HG03025 (cell line): ENCODE measurements around the gene DNAJA4.

Source experiments
- ATAC-seq: cut with Tn5 transposase; IDR thresholded peaks from one replicate; pipeline ENCODE4 v1.9.1; 2021; ENCODE audit warnings: mild to moderate bottlenecking, moderate library complexity; ENCODE audit not compliant: unreplicated experiment, low FRiP score

Gene DNAJA4

DNA sequence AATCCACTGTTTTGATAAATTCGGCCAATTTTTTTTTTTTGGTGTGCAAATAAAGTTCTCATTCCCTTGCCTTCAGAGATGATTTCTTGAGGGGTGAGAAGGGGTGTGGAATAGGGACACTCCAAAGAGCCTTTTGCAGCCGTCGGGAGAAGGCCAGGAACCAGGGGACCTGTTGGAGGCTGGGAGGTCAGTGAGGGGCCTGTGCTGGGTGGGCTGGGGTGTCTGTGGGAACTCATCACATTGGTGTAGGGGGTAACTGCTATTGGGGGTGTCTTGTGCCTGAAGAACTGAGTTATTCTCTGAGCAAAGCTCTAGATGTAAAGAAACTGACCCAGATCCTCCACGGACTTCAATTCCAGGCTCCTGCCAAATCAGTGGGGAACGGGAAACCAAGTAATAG is 48.6 kb downstream of the DNAJA4 start:
- no peak for ATAC-seq

DNA sequence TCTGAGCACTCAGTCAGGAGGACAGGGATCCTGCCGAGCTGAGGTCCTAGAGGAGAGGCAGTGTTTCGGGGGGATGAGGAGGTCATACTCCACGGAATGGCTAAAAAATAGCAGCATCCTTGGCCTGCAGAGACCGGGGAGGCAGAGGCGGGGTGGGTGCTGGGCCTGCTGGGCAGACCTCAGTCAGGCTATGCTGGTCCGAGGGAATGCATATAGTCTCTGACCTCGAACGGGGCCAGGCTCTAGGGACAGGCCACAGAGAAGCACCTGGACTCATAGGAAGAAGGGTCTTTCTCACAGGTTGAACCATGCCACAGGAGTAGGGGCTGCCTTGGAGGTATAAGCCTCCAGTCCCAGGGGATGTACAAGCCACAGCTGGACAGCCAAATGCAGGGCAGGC is 49.0 kb downstream of the DNAJA4 start:
- no peak for ATAC-seq

DNA sequence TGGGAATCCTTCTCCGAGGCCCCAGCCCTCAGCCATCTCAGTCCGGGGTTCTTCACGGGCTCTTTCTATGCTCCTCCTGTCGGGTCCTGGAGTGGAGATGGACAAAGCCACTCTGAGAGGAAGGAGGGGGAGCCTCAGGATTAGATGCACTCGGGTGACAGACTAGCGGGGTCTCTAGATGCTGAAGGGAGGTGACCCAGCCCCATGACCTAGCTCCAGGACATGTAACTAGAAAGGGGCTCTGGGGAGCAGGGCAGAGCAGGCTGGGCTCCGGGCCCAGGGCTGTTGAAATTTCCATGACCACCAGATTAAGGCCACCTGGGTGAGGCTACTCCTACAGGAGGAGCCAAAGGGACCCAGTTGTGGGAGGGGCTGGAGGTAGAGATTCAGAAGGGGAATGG is 49.8 kb downstream of the DNAJA4 start:
- ATAC-seq: no peak

DNA sequence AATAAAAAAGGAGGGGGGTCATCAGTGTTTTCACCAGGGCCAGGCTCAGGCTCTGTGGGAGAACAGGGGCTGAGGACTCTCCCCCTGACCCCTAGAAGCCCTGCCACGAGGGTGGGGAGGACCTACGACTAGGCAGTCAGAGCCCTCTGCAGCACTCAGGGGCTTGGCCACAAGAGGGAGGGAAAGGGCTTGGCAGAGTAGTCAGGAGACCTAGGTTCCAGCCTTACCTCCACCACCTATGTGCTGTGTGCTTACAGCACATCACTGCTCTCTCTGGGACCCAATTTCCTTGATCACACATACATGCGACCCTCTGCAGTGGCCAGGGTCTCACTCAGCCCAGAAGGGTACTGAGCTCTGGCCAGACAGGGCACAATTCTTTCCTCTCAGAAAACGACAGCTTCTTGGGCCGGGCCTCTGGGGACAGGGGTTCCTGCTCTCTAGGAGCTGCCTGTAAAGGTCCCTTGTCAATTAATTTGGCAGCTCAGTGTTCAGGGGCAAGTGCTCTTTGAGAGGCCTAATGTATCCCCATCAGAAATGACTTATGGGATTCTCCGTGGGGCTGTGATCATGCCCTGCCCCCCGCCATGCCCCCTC is 51.4 kb downstream of the DNAJA4 start:
- ATAC-seq: no peak

DNA sequence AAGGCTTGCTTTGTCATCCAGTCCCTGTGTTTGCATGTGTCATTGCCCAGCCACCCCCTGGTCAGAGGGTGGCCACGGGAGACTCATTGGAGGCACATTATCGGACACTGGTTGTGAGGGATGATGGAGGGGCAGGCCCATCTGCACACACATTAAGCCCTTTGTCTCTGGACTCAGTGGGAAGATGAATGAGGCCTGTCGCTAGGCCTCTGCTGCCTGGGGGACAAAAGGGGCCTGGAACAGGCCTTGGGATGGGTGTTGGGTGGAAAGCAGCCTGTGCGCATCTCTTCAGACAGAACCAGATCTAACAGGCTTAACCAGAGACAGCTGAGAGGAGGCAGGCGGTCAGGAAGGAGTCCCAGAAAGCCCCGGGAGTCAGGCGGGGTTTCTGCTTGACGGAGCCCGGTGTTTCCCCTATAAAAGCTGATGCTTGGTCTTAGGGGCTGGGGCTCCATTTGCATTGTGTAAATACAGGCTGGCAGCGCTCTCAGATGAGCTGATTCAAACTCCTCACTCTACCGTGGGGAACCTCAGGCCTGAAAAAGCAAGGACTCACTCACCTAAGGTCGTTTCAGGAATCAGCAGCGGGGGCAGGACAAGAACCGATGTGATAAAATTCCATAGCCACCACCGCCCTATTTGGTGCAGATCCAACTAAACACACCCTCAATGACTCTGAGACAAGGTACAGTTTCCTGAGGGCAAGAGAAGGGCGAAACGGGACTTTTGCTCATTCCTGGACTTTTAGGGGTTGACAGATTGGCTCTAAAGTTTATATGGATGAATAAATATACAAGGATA is 52.1 kb downstream of the DNAJA4 start:
- ATAC-seq: no peak

DNA sequence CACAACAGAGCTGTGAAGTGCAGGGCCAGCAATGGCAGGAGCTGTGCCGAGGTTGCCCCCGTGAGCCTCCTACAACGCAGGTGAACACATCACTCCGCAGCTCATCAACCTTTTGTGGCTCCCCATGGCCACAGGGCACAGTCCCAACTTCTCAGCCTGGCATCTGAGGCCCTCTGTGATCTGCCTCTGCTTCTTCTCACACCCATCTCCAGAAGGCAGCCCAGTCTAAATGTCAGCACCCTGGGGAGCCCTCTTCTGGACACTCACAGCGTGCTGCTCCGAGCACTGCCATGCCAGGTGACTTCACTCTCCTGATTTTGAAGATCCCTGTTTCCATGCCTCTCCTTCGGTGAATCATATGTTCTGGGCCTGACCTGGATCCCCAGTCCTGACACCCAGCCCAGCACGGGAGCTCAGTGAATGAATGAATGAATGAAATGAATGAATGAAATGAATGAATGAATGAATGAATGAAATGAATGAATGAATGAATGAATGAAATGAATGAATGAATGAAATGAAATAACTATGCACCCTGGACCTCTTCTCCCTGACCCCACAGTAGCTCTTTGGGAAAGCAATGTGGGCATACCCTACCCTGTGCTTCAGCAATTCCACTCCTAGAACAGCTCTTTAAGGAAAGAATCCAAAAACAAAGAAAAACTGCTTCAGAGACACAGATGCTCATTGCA is 52.9 kb downstream of the DNAJA4 start:
- no peak for ATAC-seq

DNA sequence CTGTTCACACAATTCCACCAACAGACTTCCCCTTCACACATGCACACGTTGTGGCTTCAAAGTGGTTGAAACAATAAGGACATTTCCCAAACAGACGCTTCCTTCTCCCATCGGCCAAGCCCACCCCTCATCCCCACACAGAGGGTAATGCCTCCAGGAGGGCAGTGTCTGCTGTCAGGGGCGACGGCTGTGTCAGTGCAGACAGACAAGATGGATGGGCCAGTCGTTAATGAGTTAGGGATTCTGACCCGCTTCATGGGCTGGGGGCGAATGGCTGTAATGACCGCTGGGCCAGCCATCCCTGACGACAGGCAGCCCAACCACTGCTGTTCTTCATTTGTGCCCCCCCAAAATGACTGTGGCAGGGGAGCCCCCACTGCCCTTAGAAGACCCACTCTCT is 55.2 kb downstream of the DNAJA4 start:
- ATAC-seq: no peak

DNA sequence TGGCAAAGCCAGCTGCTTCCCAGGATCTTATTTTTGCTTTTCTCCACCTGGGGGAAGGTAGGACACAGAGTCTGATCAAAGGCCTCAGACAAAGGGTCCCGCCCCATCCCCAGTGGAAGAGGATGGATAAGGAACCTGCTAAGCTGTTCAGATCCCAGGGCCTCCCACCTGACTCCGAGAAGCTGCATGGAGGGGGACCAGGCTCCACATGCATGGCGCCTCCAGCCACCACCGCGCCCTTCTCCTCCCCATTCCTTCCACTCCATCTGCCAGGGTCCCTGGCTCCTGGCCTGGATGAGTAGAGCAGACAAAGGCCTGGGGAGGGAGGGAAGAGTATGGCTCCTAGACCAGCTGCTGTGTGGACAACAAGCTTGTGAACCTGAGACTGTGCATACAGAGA is 55.8 kb downstream of the DNAJA4 start:
- ATAC-seq: no peak

DNA sequence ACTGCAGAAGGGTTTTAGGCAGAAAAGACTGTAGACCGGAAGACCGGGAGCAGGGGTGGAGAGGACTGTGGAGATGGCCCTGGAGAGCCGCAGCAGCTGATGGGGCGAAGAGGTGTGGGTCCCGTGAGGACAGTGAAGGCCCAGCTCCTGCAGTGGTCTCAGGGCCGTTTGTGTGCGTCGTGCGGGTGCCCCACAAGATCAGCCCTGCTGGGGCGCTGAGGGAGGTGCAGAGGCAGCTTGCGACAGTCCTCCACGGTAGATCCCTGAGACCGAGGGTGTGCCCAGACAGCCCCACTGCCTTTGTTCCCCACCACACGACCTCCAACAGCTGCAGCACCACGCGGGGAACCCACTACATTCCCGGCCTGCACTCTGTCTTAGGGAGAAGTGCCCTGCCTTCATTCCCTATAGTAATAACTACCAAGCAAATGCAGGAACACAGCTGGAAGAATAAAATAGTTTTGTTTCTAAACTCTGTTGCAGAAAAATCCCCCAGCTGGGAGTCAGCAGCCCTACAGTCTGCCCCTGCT is 56.7 kb downstream of the DNAJA4 start:
- ATAC-seq: no peak

DNA sequence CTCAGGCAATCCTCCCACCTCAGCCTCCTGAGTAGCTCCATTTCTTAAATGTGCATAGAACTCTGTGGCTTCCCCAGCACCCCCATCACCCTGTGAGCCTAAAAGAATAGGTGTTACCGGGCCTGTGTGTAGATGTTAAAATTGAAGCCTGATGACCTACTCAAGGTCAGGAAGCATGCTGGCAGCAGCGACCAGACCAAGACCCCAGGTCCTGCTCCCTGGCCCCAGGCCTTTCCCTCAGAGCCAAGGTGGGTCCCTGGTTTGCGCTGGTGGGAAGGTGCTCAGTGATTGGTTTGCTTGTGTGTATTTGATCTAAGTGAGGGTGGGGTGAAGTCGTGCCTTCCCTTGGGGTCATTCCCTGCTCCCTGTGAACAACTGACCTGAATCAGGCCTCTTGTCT is 57.4 kb downstream of the DNAJA4 start:
- no peak for ATAC-seq

DNA sequence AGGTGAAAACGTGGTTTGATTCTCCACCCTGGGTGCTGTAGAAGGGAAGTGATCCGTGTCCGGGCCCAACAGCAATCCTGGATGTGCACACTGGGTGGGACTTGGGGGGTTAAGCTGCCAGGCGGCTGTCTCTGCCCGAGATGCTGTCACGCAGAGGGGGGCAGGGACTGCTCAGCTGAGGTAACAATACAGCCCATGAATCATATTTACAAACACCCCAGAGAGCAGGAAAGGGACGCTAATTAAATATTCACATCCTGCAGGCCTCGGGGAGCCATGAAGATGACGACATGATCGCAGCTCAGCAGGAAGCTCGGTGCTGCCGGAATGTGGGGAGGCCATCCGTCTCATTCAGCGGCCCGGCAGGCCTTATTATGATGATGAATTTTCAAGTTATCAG is 57.9 kb downstream of the DNAJA4 start:
- no peak for ATAC-seq

DNA sequence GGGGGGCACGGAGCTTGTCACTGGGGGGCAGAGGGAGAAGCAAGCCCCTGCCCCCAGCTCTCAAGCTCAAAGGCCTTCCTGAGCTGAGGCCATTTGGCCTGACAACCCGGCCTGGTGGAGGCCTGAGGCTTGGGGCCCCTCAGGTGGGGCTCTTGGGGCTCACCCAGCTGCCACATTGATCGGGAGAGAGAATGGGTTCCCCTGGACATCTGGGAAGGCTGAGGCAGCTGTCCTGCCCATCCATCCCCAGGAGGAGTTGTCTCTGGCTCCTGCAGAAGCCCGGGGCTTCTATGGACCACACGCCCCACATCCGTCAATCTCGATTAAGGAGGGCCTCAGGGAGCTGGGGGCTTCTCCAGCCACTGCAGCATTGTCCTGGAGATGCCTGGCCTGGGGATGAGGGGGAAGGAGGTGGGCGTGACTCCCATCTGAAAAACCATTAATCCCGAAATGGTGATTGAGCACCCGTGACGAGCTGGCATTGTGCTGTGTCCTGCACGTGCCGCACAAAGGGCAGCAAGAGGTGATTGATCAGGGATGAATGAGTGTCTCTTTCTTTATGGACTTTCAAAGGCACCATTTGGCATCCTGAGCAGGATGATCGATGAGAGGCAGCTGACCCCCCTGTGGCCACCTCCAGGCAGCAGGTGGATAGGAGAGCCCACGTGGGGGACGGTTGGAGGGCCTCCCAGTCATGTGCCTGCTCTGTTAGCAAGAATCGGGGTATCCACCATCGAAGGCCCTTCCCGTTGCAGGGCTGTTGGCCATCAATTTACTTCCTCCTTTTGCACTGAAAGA is 58.6 kb downstream of the DNAJA4 start:
- no peak for ATAC-seq

DNA sequence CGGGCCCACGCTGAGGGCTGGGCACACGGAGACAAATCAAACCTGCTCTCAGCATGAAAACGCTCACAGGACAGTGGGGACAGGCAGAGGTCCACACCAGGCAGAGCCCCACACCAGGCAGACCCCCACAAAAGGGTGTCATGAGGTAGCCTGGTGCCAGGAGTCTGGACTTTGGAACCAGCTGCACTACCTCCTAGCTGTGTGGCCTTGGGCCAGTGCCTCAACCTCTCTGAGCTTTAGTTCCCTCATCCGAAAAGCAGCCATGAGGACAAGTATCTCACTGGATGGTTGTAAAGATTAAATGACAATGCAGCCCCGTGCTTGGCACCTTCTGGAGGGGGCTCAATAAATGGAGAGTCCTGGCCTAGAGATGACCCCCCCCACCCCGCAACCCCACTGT is 59.3 kb downstream of the DNAJA4 start:
- no peak for ATAC-seq

DNA sequence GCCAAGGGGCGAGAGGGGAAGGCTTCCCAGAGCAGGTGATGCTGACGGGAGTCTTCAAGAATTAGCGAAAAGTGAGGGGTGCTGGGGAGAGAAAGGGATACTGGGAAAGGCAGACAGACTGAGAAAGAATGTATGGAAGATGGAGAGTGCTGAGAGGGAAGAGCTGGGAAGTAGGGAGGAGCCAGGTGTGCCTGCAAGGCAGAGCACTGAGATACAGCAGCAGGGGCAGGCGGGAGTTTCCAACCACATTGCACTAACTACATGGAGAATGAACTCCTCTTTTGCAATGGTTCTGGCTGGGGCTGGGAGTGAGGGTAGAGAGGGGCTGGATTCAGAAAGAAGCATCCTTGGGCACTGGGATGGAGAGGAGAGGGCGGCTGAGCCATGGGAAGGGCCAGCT is 59.8 kb downstream of the DNAJA4 start:
- ATAC-seq: no peak

DNA sequence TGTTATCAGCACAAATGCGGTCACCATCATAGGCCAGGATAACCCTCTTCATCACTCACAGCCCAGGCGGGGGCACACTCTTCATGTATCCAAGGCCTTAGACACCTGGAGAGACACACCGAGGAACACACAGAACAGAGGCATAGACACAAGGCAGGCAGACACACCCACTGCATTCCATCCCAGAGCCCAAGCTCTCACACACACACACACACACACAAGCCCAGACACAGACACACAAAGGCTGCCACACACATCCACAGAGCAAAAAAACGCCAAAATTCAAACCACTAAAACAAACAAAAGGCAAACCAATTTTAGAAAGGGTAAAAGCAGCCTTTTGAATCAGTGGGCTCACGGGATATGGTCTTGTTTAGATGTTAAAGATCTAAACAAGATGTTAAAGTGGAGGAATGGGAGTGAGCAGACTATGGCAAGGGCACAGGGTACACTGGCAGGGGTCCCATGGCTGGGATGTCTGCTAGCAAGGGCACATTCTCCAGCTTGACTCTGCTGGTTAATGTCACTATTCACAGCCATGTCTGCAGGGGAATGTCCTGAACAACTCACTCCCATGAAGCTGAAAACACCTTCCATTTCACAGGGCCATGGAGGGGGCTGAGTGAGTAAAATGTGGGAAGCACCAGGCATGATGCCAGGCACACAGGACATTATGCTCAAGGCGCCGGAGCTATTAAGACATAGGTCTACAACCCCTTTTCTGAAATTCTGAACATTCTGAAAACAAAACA is 60.9 kb downstream of the DNAJA4 start:
- ATAC-seq: no peak

DNA sequence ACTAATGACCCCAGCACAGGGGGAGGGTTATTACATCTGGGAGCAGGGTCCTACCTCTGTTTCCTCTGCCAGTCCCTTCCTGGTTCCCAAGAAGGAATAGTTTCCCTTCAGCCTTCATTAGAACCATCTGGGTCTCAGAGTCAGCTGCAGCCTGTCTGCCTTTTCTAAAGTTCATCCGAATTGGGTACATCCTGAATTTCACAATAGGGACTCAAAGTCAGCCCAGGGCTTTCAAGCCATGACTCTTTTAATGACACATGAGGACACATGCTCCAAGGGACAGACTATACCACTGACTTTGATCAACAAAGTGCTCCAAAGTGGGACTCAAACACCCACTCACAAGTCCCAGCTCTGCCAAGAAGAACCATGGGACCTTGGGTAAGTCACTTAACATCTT is 63.1 kb downstream of the DNAJA4 start:
- ATAC-seq: no peak

DNA sequence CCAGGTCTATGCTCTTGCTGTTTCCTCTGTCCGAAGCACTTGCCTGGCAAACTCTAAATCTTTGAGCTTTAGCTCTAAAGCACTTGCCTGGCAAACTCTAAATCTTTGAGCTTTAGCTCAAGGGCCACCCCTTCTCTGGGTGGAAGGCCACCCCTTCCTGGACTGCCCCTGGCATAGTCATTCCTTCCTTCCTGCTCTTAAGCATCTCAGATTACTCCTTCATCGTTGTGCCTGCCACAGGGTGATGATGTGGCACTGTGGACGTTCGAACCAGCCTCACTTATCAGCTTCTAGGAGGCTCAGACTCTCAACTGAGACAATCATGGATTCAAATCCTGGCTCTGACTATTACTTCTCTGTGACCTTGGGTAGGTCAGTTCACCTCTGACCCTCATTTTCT is 65.3 kb downstream of the DNAJA4 start:
- no peak for ATAC-seq
